H1 (cell line): Measurements from ENCODE around the gene SLC44A5. TPM values are rescaled to one million over a fixed set of nuclear protein-coding genes. Genes with fewer than 3 reads are reported as not detected.

Source experiments
- CTCF ChIA-PET: fragments of 300-600 bp; sonication (Branson Sonifier 250); formaldehyde crosslinking; loops from one replicate; lab custom pipeline; 2021; ENCODE audit not compliant: partially characterized antibody; lab: Charles Lee
- POLR2A ChIA-PET: fragments of 300-600 bp; sonication (Branson Sonifier 250); formaldehyde crosslinking; loops from one replicate; lab custom pipeline; 2021; ENCODE audit warnings: inconsistent platforms; ENCODE audit not compliant: partially characterized antibody; lab: Charles Lee
- DNase-seq, 2 experiments: peaks; one replicate each; pipeline versions ENCODE4 v3.0.0 to v3.0.0-alpha.2; 2010 to 2022; ENCODE audit warnings: low spot score in 2 of 2, low read depth in 1 of 2, mixed read lengths in 1 of 2
- FAIRE-seq: peaks from 2 replicates; lab custom pipeline; 2011; peaks lifted over from hg19 to GRCh38; lab: Jason Lieb, UNC
- H2AFZ ChIP-seq: 2 replicates; pipeline ENCODE4 v1.8.1; 2012; ENCODE audit warnings: low read length, inconsistent platforms
- H2AK5ac ChIP-seq: 2 replicates; pipeline ENCODE4 v1.6.1; 2013; ENCODE audit warnings: low read depth, low read length
- H2BK120ac ChIP-seq: replicated peaks from 2 replicates; pipeline ENCODE3; 2013; ENCODE audit warnings: low read depth, low read length, inconsistent platforms
- H2BK12ac ChIP-seq: 2 replicates; pipeline ENCODE4 v1.6.1; 2013; ENCODE audit warnings: low read depth, low read length
- H2BK15ac ChIP-seq: 2 replicates; pipeline ENCODE4 v1.6.1; 2013; ENCODE audit warnings: low read length
- H2BK20ac ChIP-seq: 2 replicates; pipeline ENCODE4 v1.6.1; 2013; ENCODE audit warnings: low read length
- H2BK5ac ChIP-seq: 2 replicates; pipeline ENCODE4 v1.6.1; 2013; ENCODE audit warnings: low read depth, low read length
- H3K14ac ChIP-seq: 2 replicates; pipeline ENCODE4 v1.6.1; 2013; ENCODE audit warnings: inconsistent platforms; ENCODE audit not compliant: insufficient read length
- H3K18ac ChIP-seq: 2 replicates; pipeline ENCODE4 v1.6.1; 2013; ENCODE audit warnings: low read length; ENCODE audit errors: extremely low read depth
- H3K23ac ChIP-seq: 2 replicates; pipeline ENCODE4 v1.6.1; 2013; ENCODE audit warnings: inconsistent platforms; ENCODE audit not compliant: insufficient read length
- H3K23me2 ChIP-seq: 2 replicates; pipeline ENCODE4 v1.6.1; 2013; ENCODE audit warnings: low read depth, low read length
- H3K27ac ChIP-seq: 2 replicates; pipeline ENCODE4 v1.6.1; 2011; ENCODE audit warnings: low read depth, low read length, inconsistent platforms
- H3K27me3 ChIP-seq, 4 experiments: replicated peaks in 1 of 4; 1 replicate in 1 of 4; 2 replicates in 3 of 4; pipeline versions ENCODE4 v1.6.1 to v1.8.1; 2011 to 2013; ENCODE audit warnings: low read length in 3 of 4, mild to moderate bottlenecking in 3 of 4, inconsistent platforms in 2 of 4, mixed read lengths in 2 of 4, moderate library complexity in 1 of 4; ENCODE audit not compliant: control insufficient read depth in 3 of 4, insufficient read depth in 3 of 4; ENCODE audit errors: extremely low read depth in 1 of 4
- H3K36me3 ChIP-seq, 4 experiments: 2 replicates each; pipeline versions ENCODE4 v1.6.1 to v1.8.1; 2011 to 2013; ENCODE audit warnings: mild to moderate bottlenecking in 4 of 4, low read length in 3 of 4, moderate library complexity in 2 of 4, control low read depth in 1 of 4, inconsistent platforms in 1 of 4; ENCODE audit not compliant: insufficient read depth in 4 of 4, control insufficient read depth in 2 of 4
- H3K4ac ChIP-seq: replicated peaks from 2 replicates; pipeline ENCODE3; 2013; ENCODE audit warnings: low read length, low read depth, mixed read lengths, inconsistent platforms; ENCODE audit not compliant: insufficient read length
- H3K4me1 ChIP-seq, 4 experiments: replicated peaks in 1 of 4; 1 replicate in 1 of 4; 2 replicates in 3 of 4; pipeline versions ENCODE4 v1.6.1 to v1.8.1; 2011 to 2013; ENCODE audit warnings: low read length in 3 of 4, inconsistent platforms in 2 of 4, mixed read lengths in 1 of 4; ENCODE audit not compliant: insufficient read depth in 4 of 4, control insufficient read depth in 3 of 4
- H3K4me2 ChIP-seq, 2 experiments: 2 replicates each; pipeline versions ENCODE4 v1.6.1 to v1.8.1; 2011 to 2013; ENCODE audit warnings: low read depth in 2 of 2, low read length in 2 of 2, control low read depth in 1 of 2, inconsistent platforms in 1 of 2, mild to moderate bottlenecking in 1 of 2; ENCODE audit not compliant: insufficient read depth in 1 of 2
- H3K4me3 ChIP-seq, 4 experiments: fragments of 200-600, 300-600 bp in 1 of 4; sonication (generic), shearing (Covaris generic), sonication (Bioruptor Twin) in 1 of 4; 2 replicates each; pipeline versions ENCODE4 v1.5.1 to v1.8.1; 2011 to 2016; ENCODE audit warnings: low read length in 4 of 4, low read depth in 3 of 4, control low read depth in 2 of 4, inconsistent platforms in 2 of 4, mild to moderate bottlenecking in 2 of 4, mixed read lengths in 1 of 4, moderate library complexity in 1 of 4; ENCODE audit not compliant: insufficient read depth in 2 of 4; ENCODE audit errors: extremely low read depth in 1 of 4
- H3K56ac ChIP-seq: replicated peaks from 2 replicates; pipeline ENCODE3; 2013; ENCODE audit warnings: low read depth, mild to moderate bottlenecking, mixed read lengths, low read length, inconsistent platforms; ENCODE audit not compliant: insufficient read length
- H3K79me1 ChIP-seq: 2 replicates; pipeline ENCODE4 v1.6.1; 2013; ENCODE audit warnings: low read depth, low read length, control low read depth
- H3K79me2 ChIP-seq, 2 experiments: 2 replicates each; pipeline versions ENCODE4 v1.6.1 to v1.8.1; 2012 to 2013; ENCODE audit warnings: low read length in 2 of 2, mild to moderate bottlenecking in 2 of 2, inconsistent platforms in 1 of 2; ENCODE audit not compliant: insufficient read depth in 2 of 2, control insufficient read depth in 1 of 2
- H3K9ac ChIP-seq, 4 experiments: replicated peaks in 1 of 4; 1 replicate in 1 of 4; 2 replicates in 3 of 4; pipeline versions ENCODE4 v1.6.1 to v1.8.1; 2011 to 2013; ENCODE audit warnings: low read depth in 3 of 4, low read length in 3 of 4, control low read depth in 2 of 4, mild to moderate bottlenecking in 2 of 4, moderate library complexity in 2 of 4, inconsistent platforms in 1 of 4; ENCODE audit errors: extremely low read depth in 1 of 4
- H3K9me3 ChIP-seq, 2 experiments: 2 replicates each; pipeline versions ENCODE4 v1.6.1 to v1.8.1; 2012 to 2013; ENCODE audit warnings: mild to moderate bottlenecking in 2 of 2, moderate library complexity in 2 of 2, control low read depth in 1 of 2, inconsistent platforms in 1 of 2, low read depth in 1 of 2, low read length in 1 of 2, mixed read lengths in 1 of 2; ENCODE audit not compliant: insufficient read depth in 2 of 2
- H4K20me1 ChIP-seq, 2 experiments: replicated peaks in 1 of 2; 2 replicates each; pipeline versions ENCODE3 to v1.8.1; 2011 to 2013; ENCODE audit warnings: inconsistent platforms in 2 of 2, low read length in 2 of 2, mild to moderate bottlenecking in 1 of 2; ENCODE audit not compliant: insufficient read depth in 2 of 2, control insufficient read depth in 1 of 2
- H4K5ac ChIP-seq: 2 replicates; pipeline ENCODE4 v1.6.1; 2013; ENCODE audit warnings: low read length, low read depth, mixed read lengths, inconsistent platforms; ENCODE audit not compliant: insufficient read length
- H4K8ac ChIP-seq: 2 replicates; pipeline ENCODE4 v1.8.0; 2013; ENCODE audit warnings: mild to moderate bottlenecking, moderate library complexity, low read length, inconsistent platforms; ENCODE audit not compliant: insufficient read depth; ENCODE audit errors: extremely low read depth
- H4K91ac ChIP-seq: replicated peaks from 2 replicates; pipeline ENCODE3; 2013; ENCODE audit warnings: low read length, mixed read lengths, inconsistent platforms; ENCODE audit not compliant: insufficient read length
- CEBPB ChIP-seq: IDR thresholded peaks from 2 replicates; pipeline ENCODE4 v1.6.1; 2012; ENCODE audit warnings: low read depth, low read length
- EGR1 ChIP-seq: IDR thresholded peaks from 2 replicates; pipeline ENCODE4 v1.6.1; 2011; ENCODE audit warnings: low read depth, low read length, borderline replicate concordance
- EZH2 ChIP-seq: fragments of 200-600 bp; sonication (generic); IDR thresholded peaks from 2 replicates; pipeline ENCODE4 v1.7.1; 2012; ENCODE audit warnings: low read depth, mild to moderate bottlenecking, moderate library complexity, low read length, inconsistent platforms; ENCODE audit not compliant: severe bottlenecking
- FOSL1 ChIP-seq: IDR thresholded peaks from 2 replicates; pipeline ENCODE4 v1.6.1; 2011; ENCODE audit warnings: mild to moderate bottlenecking, low read depth, low read length, moderate library complexity; ENCODE audit not compliant: insufficient read depth
- GTF2F1 ChIP-seq: IDR thresholded peaks from 2 replicates; pipeline ENCODE4 v1.6.1; 2012; ENCODE audit warnings: low read depth, low read length, improper control_type of control experiment, borderline replicate concordance
- KDM4A ChIP-seq: IDR thresholded peaks from one replicate; pipeline ENCODE4 v1.7.1; 2012; ENCODE audit warnings: low read depth, mild to moderate bottlenecking, moderate library complexity, low read length, inconsistent platforms; ENCODE audit not compliant: severe bottlenecking
- SIX5 ChIP-seq: IDR thresholded peaks from 2 replicates; pipeline ENCODE4 v1.6.1; 2011; ENCODE audit warnings: mild to moderate bottlenecking, low read depth, low read length
- SP2 ChIP-seq: IDR thresholded peaks from 2 replicates; pipeline ENCODE4 v1.6.1; 2012; ENCODE audit warnings: mild to moderate bottlenecking, low read length, inconsistent platforms
- TCF12 ChIP-seq: IDR thresholded peaks from 2 replicates; pipeline ENCODE4 v1.6.1; 2011; ENCODE audit warnings: low read depth, mild to moderate bottlenecking, low read length
- ZNF274 ChIP-seq: IDR thresholded peaks from 2 replicates; pipeline ENCODE4 v1.7.0; 2012; ENCODE audit warnings: low read length, borderline replicate concordance; ENCODE audit errors: extremely low read depth
- WGBS, 2 experiments: shearing (Covaris generic) in 1 of 2; methylation state at CpG; one replicate each; pipeline versions ENCODE4 v1.1.6 to v1.1.7; 2013 to 2015; ENCODE audit warnings: low lambda C conversion rate in 2 of 2, mixed read lengths in 2 of 2, inconsistent platforms in 1 of 2, low coverage in 1 of 2, missing lambda C conversion rate in 1 of 2; ENCODE audit not compliant: insufficient replicate concordance in 2 of 2, insufficient coverage in 1 of 2, insufficient read length in 1 of 2; ENCODE audit errors: extremely low coverage in 1 of 2, missing lambda C conversion rate in 1 of 2; 5-methylcytosine and 5-hydroxymethylcytosine counted together
- polyA plus RNA-seq, 7 experiments: library from polyadenylated mRNA; depleted of rRNA in 3 of 7; stranded (reverse) in 5 of 7; unstranded in 2 of 7; fragments of >200 nt in 5 of 7; fragments of 200-250 nt in 2 of 7; gene quantifications; 1 replicate in 5 of 7; 2 replicates in 1 of 7; 4 replicates in 1 of 7; pipeline versions ENCODE4 v1.2.1 to v1.2.3, GENCODE V29; 2011 to 2013; ENCODE audit warnings: missing spikeins in 2 of 7, mixed read lengths in 2 of 7
- total RNA-seq: library from RNA; stranded (reverse); fragmentation: NEBNext Ultra II Directional; extraction: Animal tissue kit (Norgen Biotek cat#: 25700); gene quantifications from 2 replicates; pipeline ENCODE4 v1.2.1, GENCODE V29; 2021

SLC44A5 gene
- total and polyA plus RNA-seq, 2 of the 8 experiments (the other 6 are each of a cell fraction or from before 2014, with no cell fraction given), result 1.8 to 3.3 TPM

GRCh38 chr1:75542818-75543570 is 67.9 kb downstream of the SLC44A5 start:
- Histone ChIP-seq H3K79me2 (no peaks in the 10 kb centered on the region), H3K23ac (no peak overlapping the region), H3K79me1 (no peaks in the 10 kb centered on the region), H3K56ac (no peak overlapping the region), H3K36me3 (no peaks in the 10 kb centered on the region), H2BK5ac (no peak overlapping the region), H3K14ac (no peak overlapping the region), H3K27ac (no peak overlapping the region), H4K5ac (no peak overlapping the region), H2BK12ac (no peak overlapping the region), H2BK20ac (no peak overlapping the region), H3K23me2 (no peaks in the 10 kb centered on the region), H3K4me2 (no peak overlapping the region), H4K20me1 (no peaks in the 10 kb centered on the region), H2BK120ac (no peak overlapping the region), H3K4me1 (no peaks in the 10 kb centered on the region), H2BK15ac (no peak overlapping the region), H4K91ac (no peak overlapping the region), H4K8ac (no peak overlapping the region), H2AFZ (no peak overlapping the region), H3K9me3 (no peaks in the 10 kb centered on the region), H3K4me3 (no peak overlapping the region), H3K9ac (no peak overlapping the region), H3K18ac (no peak overlapping the region), H3K4ac (no peak overlapping the region), H2AK5ac (no peak overlapping the region), H3K27me3 (no peaks in the 10 kb centered on the region)
- TF ChIP-seq EZH2, result no peak
- TF ChIP-seq EGR1, result no peak
- no peak for TF ChIP-seq SIX5
- TF ChIP-seq FOSL1, result no peak
- TF ChIP-seq KDM4A, result no peak
- no peak for TF ChIP-seq SP2
- no peak for TF ChIP-seq TCF12
- no peak for TF ChIP-seq CEBPB
- TF ChIP-seq ZNF274, result no peak
- TF ChIP-seq GTF2F1, result no peak
- POLR2A ChIA-PET, result no interaction called here
- CTCF ChIA-PET, result no interaction called here
- DNase-seq, result no peak
- 86% methylated on average over 5 of the region's 5 CpGs; no CpG with 5 or more reads in 1 of the 2 experiments for WGBS, 2 experiments
- FAIRE-seq, result peak; percentile 32
